AG09319 (cell line): ENCODE data around the gene CNTD1.

ENCODE experiments used
- DNase-seq: peaks from one replicate; pipeline ENCODE4 v3.0.0-alpha.2; 2010; ENCODE audit warnings: low read depth; ENCODE audit errors: extremely low read depth
- CTCF ChIP-seq: IDR thresholded peaks from 2 replicates; pipeline ENCODE4 v1.5.1; 2011; ENCODE audit warnings: low read depth, mild to moderate bottlenecking, inconsistent platforms, low read length, moderate library complexity

CNTD1 gene

GRCh38 chr17:42833767-42834422 is 35.2 kb downstream of the CNTD1 start:
- DNase-seq: no peak
- no peak for TF ChIP-seq CTCF

GRCh38 chr17:42835732-42836131 is 37.1 kb downstream of the CNTD1 start:
- DNase-seq: no peak
- no peak for TF ChIP-seq CTCF

GRCh38 chr17:42841975-42842685 is 43.5 kb downstream of the CNTD1 start:
- no peak for TF ChIP-seq CTCF
- no peak for DNase-seq

- TF ChIP-seq CTCF: peak; percentile 100
- peak; percentile 43 for DNase-seq
These were observed 44.8 kb downstream of the CNTD1 start for GRCh38 chr17:42843358-42843934.

- TF ChIP-seq CTCF: no peak
- no peak for DNase-seq
These were observed 45.6 kb downstream of the CNTD1 start, which contains the start of gene AOC2 for GRCh38 chr17:42844271-42844670. AOC2 (plus strand) TSS chr17:42844580; CDS start chr17:42844627, 47 bp downstream.

- TF ChIP-seq CTCF: no peak
These were observed 46.3 kb downstream of the CNTD1 start for GRCh38 chr17:42844761-42845555.

More at GRCh38 chr17:42844761-42845555, 46.3 kb downstream of the CNTD1 start:
- no peak for DNase-seq
